Epithelial cell of esophagus (primary cell): ENCODE measurements around the gene NEURL2.

ENCODE experiments used
- DNase-seq: peaks from one replicate; pipeline ENCODE4 v3.0.0; 2010; ENCODE audit warnings: low read depth
- H3K4me3 ChIP-seq: 2 replicates; pipeline ENCODE4 v1.5.1; 2011; ENCODE audit warnings: mild to moderate bottlenecking, low read length, control low read depth
- CTCF ChIP-seq: IDR thresholded peaks from 2 replicates; pipeline ENCODE4 v1.5.1; 2011; ENCODE audit warnings: low read depth, mild to moderate bottlenecking, low read length, control low read depth, inconsistent platforms; ENCODE audit not compliant: insufficient read depth; ENCODE audit errors: missing control alignments

The NEURL2 gene

GRCh38 chr20:45910670-45911485 lies 19.9 kb upstream of the NEURL2 start:
- no peak for TF ChIP-seq CTCF
- DNase-seq = peak; percentile 99
- peak overlapping the region; percentile 71 for H3K4me3 ChIP-seq

- no peak for TF ChIP-seq CTCF
- peak overlapping the region; percentile 10 for H3K4me3 ChIP-seq
- no peak for DNase-seq
Observed at GRCh38 chr20:45909817-45910669, 19.0 kb upstream of the NEURL2 start.

- no peak for TF ChIP-seq CTCF
- H3K4me3 ChIP-seq = no peak overlapping the region
- DNase-seq = no peak
Observed at GRCh38 chr20:45909336-45909808, 18.4 kb upstream of the NEURL2 start.

GRCh38 chr20:45908084-45908483 lies 17.1 kb upstream of the NEURL2 start:
- no peak for TF ChIP-seq CTCF
- no peak overlapping the region for H3K4me3 ChIP-seq
- DNase-seq = no peak

GRCh38 chr20:45907219-45907948 lies 16.4 kb upstream of the NEURL2 start:
- no peak for DNase-seq
- no peak overlapping the region for H3K4me3 ChIP-seq
- no peak for TF ChIP-seq CTCF

GRCh38 chr20:45905505-45906079 lies 14.6 kb upstream of the NEURL2 start:
- no peak for TF ChIP-seq CTCF
- DNase-seq = peak; percentile 94
- H3K4me3 ChIP-seq = no peak overlapping the region
